ENCODE results near the gene ATXN7. TPM values are rescaled to one million over a fixed set of nuclear protein-coding genes. Genes with fewer than 3 reads are reported as not detected.

ATXN7 gene
- total RNA-seq, 1 donor from 2014 or later = 13.2 TPM

GRCh38 chr3:63847718-63848450 lies 15.8 kb upstream of the ATXN7 start:
- H3K9me3 ChIP-seq = no peaks in the 10 kb centered on the region
- intact Hi-C loops (cut with DNase I) = no loop called here

GRCh38 chr3:63849175-63849574 lies 14.5 kb upstream of the ATXN7 start:
- H3K9me3 ChIP-seq = no peaks in the 10 kb centered on the region
- no peaks in the 10 kb centered on the region for H3K4me1 ChIP-seq
- intact Hi-C loops (cut with DNase I) = no loop called here
- H3K4me3 ChIP-seq = no peak overlapping the region
- no peak for DNase-seq (ENCODE audit: low spot score in 2 of 2)
- H3K27me3 ChIP-seq = no peaks in the 10 kb centered on the region
- H3K36me3 ChIP-seq = no peaks in the 10 kb centered on the region
- no peak overlapping the region for H3K27ac ChIP-seq
- TF ChIP-seq CTCF (IDR thresholded peaks at IDR 0.05) = no peak

More at GRCh38 chr3:63847718-63848450, 15.8 kb upstream of the ATXN7 start:
- no peak for TF ChIP-seq CTCF (IDR thresholded peaks at IDR 0.05)
- Histone ChIP-seq H3K4me3 (no peak overlapping the region), H3K36me3 (no peaks in the 10 kb centered on the region), H3K27me3 (no peaks in the 10 kb centered on the region), H3K27ac (no peak overlapping the region), H3K4me1 (no peaks in the 10 kb centered on the region)
- no peak for DNase-seq (ENCODE audit: low spot score in 2 of 2)

- H3K4me3 ChIP-seq = no peak overlapping the region
- no peak for DNase-seq (ENCODE audit: low spot score in 2 of 2)
- no peak overlapping the region for H3K27ac ChIP-seq
- H3K9me3 ChIP-seq = no peaks in the 10 kb centered on the region
- no peak for TF ChIP-seq CTCF (IDR thresholded peaks at IDR 0.05)
- intact Hi-C loops (cut with DNase I) = no loop called here
- no peaks in the 10 kb centered on the region for H3K27me3 ChIP-seq
- no peaks in the 10 kb centered on the region for H3K36me3 ChIP-seq
- H3K4me1 ChIP-seq = no peaks in the 10 kb centered on the region
Observed at GRCh38 chr3:63851287-63851686, 12.4 kb upstream of the ATXN7 start.

- H3K9me3 ChIP-seq = no peaks in the 10 kb centered on the region
- no peaks in the 10 kb centered on the region for H3K36me3 ChIP-seq
- no peak for DNase-seq (ENCODE audit: low spot score in 2 of 2)
- no peak overlapping the region for H3K27ac ChIP-seq
- H3K27me3 ChIP-seq = no peaks in the 10 kb centered on the region
- intact Hi-C loops (cut with DNase I) = no loop called here
- no peaks in the 10 kb centered on the region for H3K4me1 ChIP-seq
- no peak for TF ChIP-seq CTCF (IDR thresholded peaks at IDR 0.05)
- H3K4me3 ChIP-seq = no peak overlapping the region
Observed at GRCh38 chr3:63853106-63853505, 10.6 kb upstream of the ATXN7 start.

GRCh38 chr3:63855333-63855940 lies 8.2 kb upstream of the ATXN7 start:
- no peak for DNase-seq (ENCODE audit: low spot score in 2 of 2)
- no peaks in the 10 kb centered on the region for H3K9me3 ChIP-seq
- TF ChIP-seq CTCF (IDR thresholded peaks at IDR 0.05) = no peak
- intact Hi-C loops (cut with DNase I) = no loop called here
- H3K27ac ChIP-seq = no peak overlapping the region
- no peaks in the 10 kb centered on the region for H3K27me3 ChIP-seq
- no peak overlapping the region for H3K4me3 ChIP-seq
- H3K4me1 ChIP-seq = no peaks in the 10 kb centered on the region
- no peaks in the 10 kb centered on the region for H3K36me3 ChIP-seq

Measured in ascending aorta (tissue), 2 donors.